H1 (cell line): ENCODE results near the gene ARMC9. TPM values are rescaled to one million over a fixed set of nuclear protein-coding genes. Genes with fewer than 3 reads are reported as not detected.
A peak's percentile ranks its signal among the peaks of the same experiment; 100 is the strongest.

ENCODE experiments used
- CTCF ChIA-PET: fragments of 300-600 bp; sonication (Branson Sonifier 250); formaldehyde crosslinking; loops from one replicate; lab custom pipeline; 2021; ENCODE audit not compliant: partially characterized antibody; lab: Charles Lee
- POLR2A ChIA-PET: fragments of 300-600 bp; sonication (Branson Sonifier 250); formaldehyde crosslinking; loops from one replicate; lab custom pipeline; 2021; ENCODE audit warnings: inconsistent platforms; ENCODE audit not compliant: partially characterized antibody; lab: Charles Lee
- DNase-seq, 2 experiments: peaks; one replicate each; pipeline versions ENCODE4 v3.0.0 to v3.0.0-alpha.2; 2010 to 2022; ENCODE audit warnings: low spot score in 2 of 2, low read depth in 1 of 2, mixed read lengths in 1 of 2
- FAIRE-seq: peaks from 2 replicates; lab custom pipeline; 2011; peaks lifted over from hg19 to GRCh38; lab: Jason Lieb, UNC
- H2AFZ ChIP-seq: 2 replicates; pipeline ENCODE4 v1.8.1; 2012; ENCODE audit warnings: low read length, inconsistent platforms
- H2AK5ac ChIP-seq: 2 replicates; pipeline ENCODE4 v1.6.1; 2013; ENCODE audit warnings: low read depth, low read length
- H2BK120ac ChIP-seq: replicated peaks from 2 replicates; pipeline ENCODE3; 2013; ENCODE audit warnings: low read depth, low read length, inconsistent platforms
- H2BK12ac ChIP-seq: 2 replicates; pipeline ENCODE4 v1.6.1; 2013; ENCODE audit warnings: low read depth, low read length
- H2BK15ac ChIP-seq: 2 replicates; pipeline ENCODE4 v1.6.1; 2013; ENCODE audit warnings: low read length
- H2BK20ac ChIP-seq: 2 replicates; pipeline ENCODE4 v1.6.1; 2013; ENCODE audit warnings: low read length
- H2BK5ac ChIP-seq: 2 replicates; pipeline ENCODE4 v1.6.1; 2013; ENCODE audit warnings: low read depth, low read length
- H3K14ac ChIP-seq: 2 replicates; pipeline ENCODE4 v1.6.1; 2013; ENCODE audit warnings: inconsistent platforms; ENCODE audit not compliant: insufficient read length
- H3K18ac ChIP-seq: 2 replicates; pipeline ENCODE4 v1.6.1; 2013; ENCODE audit warnings: low read length; ENCODE audit errors: extremely low read depth
- H3K23ac ChIP-seq: 2 replicates; pipeline ENCODE4 v1.6.1; 2013; ENCODE audit warnings: inconsistent platforms; ENCODE audit not compliant: insufficient read length
- H3K23me2 ChIP-seq: 2 replicates; pipeline ENCODE4 v1.6.1; 2013; ENCODE audit warnings: low read depth, low read length
- H3K27ac ChIP-seq: 2 replicates; pipeline ENCODE4 v1.6.1; 2011; ENCODE audit warnings: low read depth, low read length, inconsistent platforms
- H3K27me3 ChIP-seq, 4 experiments: replicated peaks in 1 of 4; 1 replicate in 1 of 4; 2 replicates in 3 of 4; pipeline versions ENCODE4 v1.6.1 to v1.8.1; 2011 to 2013; ENCODE audit warnings: low read length in 3 of 4, mild to moderate bottlenecking in 3 of 4, inconsistent platforms in 2 of 4, mixed read lengths in 2 of 4, moderate library complexity in 1 of 4; ENCODE audit not compliant: control insufficient read depth in 3 of 4, insufficient read depth in 3 of 4; ENCODE audit errors: extremely low read depth in 1 of 4
- H3K36me3 ChIP-seq, 4 experiments: 2 replicates each; pipeline versions ENCODE4 v1.6.1 to v1.8.1; 2011 to 2013; ENCODE audit warnings: mild to moderate bottlenecking in 4 of 4, low read length in 3 of 4, moderate library complexity in 2 of 4, control low read depth in 1 of 4, inconsistent platforms in 1 of 4; ENCODE audit not compliant: insufficient read depth in 4 of 4, control insufficient read depth in 2 of 4
- H3K4ac ChIP-seq: replicated peaks from 2 replicates; pipeline ENCODE3; 2013; ENCODE audit warnings: low read length, low read depth, mixed read lengths, inconsistent platforms; ENCODE audit not compliant: insufficient read length
- H3K4me1 ChIP-seq, 4 experiments: replicated peaks in 1 of 4; 1 replicate in 1 of 4; 2 replicates in 3 of 4; pipeline versions ENCODE4 v1.6.1 to v1.8.1; 2011 to 2013; ENCODE audit warnings: low read length in 3 of 4, inconsistent platforms in 2 of 4, mixed read lengths in 1 of 4; ENCODE audit not compliant: insufficient read depth in 4 of 4, control insufficient read depth in 3 of 4
- H3K4me2 ChIP-seq, 2 experiments: 2 replicates each; pipeline versions ENCODE4 v1.6.1 to v1.8.1; 2011 to 2013; ENCODE audit warnings: low read depth in 2 of 2, low read length in 2 of 2, control low read depth in 1 of 2, inconsistent platforms in 1 of 2, mild to moderate bottlenecking in 1 of 2; ENCODE audit not compliant: insufficient read depth in 1 of 2
- H3K4me3 ChIP-seq, 4 experiments: fragments of 200-600, 300-600 bp in 1 of 4; sonication (generic), shearing (Covaris generic), sonication (Bioruptor Twin) in 1 of 4; 2 replicates each; pipeline versions ENCODE4 v1.5.1 to v1.8.1; 2011 to 2016; ENCODE audit warnings: low read length in 4 of 4, low read depth in 3 of 4, control low read depth in 2 of 4, inconsistent platforms in 2 of 4, mild to moderate bottlenecking in 2 of 4, mixed read lengths in 1 of 4, moderate library complexity in 1 of 4; ENCODE audit not compliant: insufficient read depth in 2 of 4; ENCODE audit errors: extremely low read depth in 1 of 4
- H3K56ac ChIP-seq: replicated peaks from 2 replicates; pipeline ENCODE3; 2013; ENCODE audit warnings: low read depth, mild to moderate bottlenecking, mixed read lengths, low read length, inconsistent platforms; ENCODE audit not compliant: insufficient read length
- H3K79me1 ChIP-seq: 2 replicates; pipeline ENCODE4 v1.6.1; 2013; ENCODE audit warnings: low read depth, low read length, control low read depth
- H3K79me2 ChIP-seq, 2 experiments: 2 replicates each; pipeline versions ENCODE4 v1.6.1 to v1.8.1; 2012 to 2013; ENCODE audit warnings: low read length in 2 of 2, mild to moderate bottlenecking in 2 of 2, inconsistent platforms in 1 of 2; ENCODE audit not compliant: insufficient read depth in 2 of 2, control insufficient read depth in 1 of 2
- H3K9ac ChIP-seq, 4 experiments: replicated peaks in 1 of 4; 1 replicate in 1 of 4; 2 replicates in 3 of 4; pipeline versions ENCODE4 v1.6.1 to v1.8.1; 2011 to 2013; ENCODE audit warnings: low read depth in 3 of 4, low read length in 3 of 4, control low read depth in 2 of 4, mild to moderate bottlenecking in 2 of 4, moderate library complexity in 2 of 4, inconsistent platforms in 1 of 4; ENCODE audit errors: extremely low read depth in 1 of 4
- H3K9me3 ChIP-seq, 2 experiments: 2 replicates each; pipeline versions ENCODE4 v1.6.1 to v1.8.1; 2012 to 2013; ENCODE audit warnings: mild to moderate bottlenecking in 2 of 2, moderate library complexity in 2 of 2, control low read depth in 1 of 2, inconsistent platforms in 1 of 2, low read depth in 1 of 2, low read length in 1 of 2, mixed read lengths in 1 of 2; ENCODE audit not compliant: insufficient read depth in 2 of 2
- H4K20me1 ChIP-seq, 2 experiments: replicated peaks in 1 of 2; 2 replicates each; pipeline versions ENCODE3 to v1.8.1; 2011 to 2013; ENCODE audit warnings: inconsistent platforms in 2 of 2, low read length in 2 of 2, mild to moderate bottlenecking in 1 of 2; ENCODE audit not compliant: insufficient read depth in 2 of 2, control insufficient read depth in 1 of 2
- H4K5ac ChIP-seq: 2 replicates; pipeline ENCODE4 v1.6.1; 2013; ENCODE audit warnings: low read length, low read depth, mixed read lengths, inconsistent platforms; ENCODE audit not compliant: insufficient read length
- H4K8ac ChIP-seq: 2 replicates; pipeline ENCODE4 v1.8.0; 2013; ENCODE audit warnings: mild to moderate bottlenecking, moderate library complexity, low read length, inconsistent platforms; ENCODE audit not compliant: insufficient read depth; ENCODE audit errors: extremely low read depth
- H4K91ac ChIP-seq: replicated peaks from 2 replicates; pipeline ENCODE3; 2013; ENCODE audit warnings: low read length, mixed read lengths, inconsistent platforms; ENCODE audit not compliant: insufficient read length
- ATF2 ChIP-seq: IDR thresholded peaks from 2 replicates; pipeline ENCODE4 v1.6.1; 2012; ENCODE audit warnings: low read length, inconsistent platforms
- CTCF ChIP-seq, 3 experiments: IDR thresholded peaks; 1 replicate in 2 of 3; 2 replicates in 1 of 3; pipeline versions ENCODE4 v1.5.1 to v1.6.1; 2011; ENCODE audit warnings: low read length in 3 of 3, mild to moderate bottlenecking in 3 of 3, inconsistent platforms in 2 of 3, low read depth in 1 of 3, moderate library complexity in 1 of 3; ENCODE audit not compliant: insufficient read depth in 1 of 3; ENCODE audit errors: control extremely low read depth in 1 of 3
- EGR1 ChIP-seq: IDR thresholded peaks from 2 replicates; pipeline ENCODE4 v1.6.1; 2011; ENCODE audit warnings: low read depth, low read length, borderline replicate concordance
- HDAC6 ChIP-seq: IDR thresholded peaks from one replicate; pipeline ENCODE4 v1.7.1; 2012; ENCODE audit warnings: low read depth, mild to moderate bottlenecking, inconsistent platforms, low read length, moderate library complexity
- JUND ChIP-seq: IDR thresholded peaks from 2 replicates; pipeline ENCODE4 v1.6.1; 2011; ENCODE audit warnings: mild to moderate bottlenecking, improper control_type of control experiment, low read length
- RFX5 ChIP-seq: IDR thresholded peaks from 2 replicates; pipeline ENCODE4 v1.6.1; 2011; ENCODE audit warnings: low read depth, low read length, improper control_type of control experiment, borderline replicate concordance
- SIN3A ChIP-seq, 2 experiments: IDR thresholded peaks in 1 of 2; conservative IDR thresholded peaks in 1 of 2; 2 replicates each; pipeline ENCODE4 v1.6.1; 2011 to 2012; ENCODE audit warnings: low read length in 2 of 2, improper control_type of control experiment in 1 of 2, low read depth in 1 of 2, mild to moderate bottlenecking in 1 of 2
- SIX5 ChIP-seq: IDR thresholded peaks from 2 replicates; pipeline ENCODE4 v1.6.1; 2011; ENCODE audit warnings: mild to moderate bottlenecking, low read depth, low read length
- YY1 ChIP-seq: IDR thresholded peaks from 2 replicates; pipeline ENCODE4 v1.6.1; 2011; ENCODE audit warnings: low read depth, mild to moderate bottlenecking, low read length
- WGBS, 2 experiments: shearing (Covaris generic) in 1 of 2; methylation state at CpG; one replicate each; pipeline versions ENCODE4 v1.1.6 to v1.1.7; 2013 to 2015; ENCODE audit warnings: low lambda C conversion rate in 2 of 2, mixed read lengths in 2 of 2, inconsistent platforms in 1 of 2, low coverage in 1 of 2, missing lambda C conversion rate in 1 of 2; ENCODE audit not compliant: insufficient replicate concordance in 2 of 2, insufficient coverage in 1 of 2, insufficient read length in 1 of 2; ENCODE audit errors: extremely low coverage in 1 of 2, missing lambda C conversion rate in 1 of 2; 5-methylcytosine and 5-hydroxymethylcytosine counted together
- polyA plus RNA-seq, 7 experiments: library from polyadenylated mRNA; depleted of rRNA in 3 of 7; stranded (reverse) in 5 of 7; unstranded in 2 of 7; fragments of >200 nt in 5 of 7; fragments of 200-250 nt in 2 of 7; gene quantifications; 1 replicate in 5 of 7; 2 replicates in 1 of 7; 4 replicates in 1 of 7; pipeline versions ENCODE4 v1.2.1 to v1.2.3, GENCODE V29; 2011 to 2013; ENCODE audit warnings: missing spikeins in 2 of 7, mixed read lengths in 2 of 7
- total RNA-seq: library from RNA; stranded (reverse); fragmentation: NEBNext Ultra II Directional; extraction: Animal tissue kit (Norgen Biotek cat#: 25700); gene quantifications from 2 replicates; pipeline ENCODE4 v1.2.1, GENCODE V29; 2021

The ARMC9 gene
- total and polyA plus RNA-seq, 2 of the 8 experiments (the other 6 are each of a cell fraction or from before 2014, with no cell fraction given), result 23.2 to 36.1 TPM

- Histone ChIP-seq H4K20me1 (no peaks in the 10 kb centered on the region), H3K4me3 (no peak overlapping the region), H3K27ac (no peak overlapping the region), H2AFZ (no peak overlapping the region), H4K5ac (no peak overlapping the region), H3K23me2 (0 out of 2 replicates have a peak, but pooled peaks cover 4% of the 10 kb centered on the region), H3K9me3 (no peaks in the 10 kb centered on the region), H2BK5ac (peak overlapping the region; percentile 60; the same call in 1 of the 2 replicates), H3K79me1 (no peaks in the 10 kb centered on the region), H3K9ac (no peak overlapping the region), H2BK12ac (peak overlapping the region; percentile 92; the same call in 1 of the 2 replicates), H3K18ac (peak overlapping the region; percentile 32; the same call in 1 of the 2 replicates), H3K4ac (peak overlapping the region; percentile 40), H2BK120ac (no peak overlapping the region), H4K8ac (peak overlapping the region; percentile 37; the same call in 1 of the 2 replicates), H2BK15ac (0 out of 2 replicates have a peak overlapping the region, but pooled peaks have one; percentile 72), H3K14ac (no peak overlapping the region), H3K27me3 (no peaks in the 10 kb centered on the region), H2BK20ac (peak overlapping the region; percentile 90; the same call in 1 of the 2 replicates), H3K36me3 (no peaks in the 10 kb centered on the region), H3K56ac (no peak overlapping the region), H4K91ac (peak overlapping the region; percentile 50), H2AK5ac (peak overlapping the region; percentile 65; the same call in 1 of the 2 replicates), H3K23ac (no peak overlapping the region), H3K4me2 (no peak overlapping the region), H3K79me2 (no peaks in the 10 kb centered on the region), H3K4me1 (peaks cover 4 to 29% (median 20%) of the 10 kb centered on the region in 4 experiments)
- no peak for FAIRE-seq
- DNase-seq, result no peak
- POLR2A ChIA-PET, result no interaction called here
- WGBS, 2 experiments, result 94% methylated on average over 8 of the region's 8 CpGs; no CpG with 5 or more reads in 1 of the 2 experiments
- CTCF ChIA-PET, result interaction anchor here (0.6 to 26.8 kb wide), 3 partner anchors 19 to 68 kb away, joined by 3 to 617 read pairs (median 3); partner anchors contain the start of gene B3GNT7
- TF ChIP-seq SIX5 (no peak), SIN3A (conservative IDR thresholded peaks at IDR 0.05 in 1 of 2, IDR thresholded peaks at IDR 0.05 in 1 of 2; ENCODE audit: low read depth in 1 of 2, low read length in 2 of 2) (no peak), YY1 (no peak), JUND (no peak), HDAC6 (no peak), CTCF (IDR thresholded peaks at IDR 0.05; ENCODE audit: control extremely low read depth in 1 of 3, insufficient read depth in 1 of 3, low read depth in 1 of 3, low read length in 3 of 3) (no peak), EGR1 (no peak), RFX5 (no peak), ATF2 (no peak)
Measured at GRCh38 chr2:231367178-231367577, 168.7 kb downstream of the ARMC9 start.
